Measurements from ENCODE around the gene NCKAP5. TPM values are rescaled to one million over a fixed set of nuclear protein-coding genes. Genes with fewer than 3 reads are reported as not detected.

NCKAP5 gene
- total and polyA plus RNA-seq, 2 of the 8 experiments (the other 6 are each of a cell fraction or from before 2014, with no cell fraction given), result 0.27 to 0.86 TPM

DNA sequence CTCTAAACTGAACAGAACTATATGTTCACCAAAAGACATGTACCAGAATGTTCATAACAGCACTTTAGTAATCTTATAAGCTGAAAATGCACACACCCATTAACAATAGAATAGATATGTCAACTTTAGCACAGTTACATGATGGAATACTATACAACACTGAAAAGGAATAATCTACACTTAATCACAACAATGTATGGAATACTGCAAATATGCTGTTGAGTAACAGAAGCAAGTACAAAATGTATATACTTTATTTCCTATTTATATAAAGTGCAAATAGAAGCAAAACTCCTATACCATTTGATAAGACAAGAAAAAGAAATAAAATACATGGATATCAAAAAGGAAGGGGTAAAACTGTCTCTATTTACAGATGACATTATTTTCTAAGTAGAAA, 352.8 kb downstream of the NCKAP5 start:
- ChIA-PET POLR2A (ENCODE audit: partially characterized antibody) (no interaction called here), CTCF (ENCODE audit: partially characterized antibody) (no interaction called here)
- FAIRE-seq (no peak), DNase-seq (ENCODE audit: low read depth in 1 of 2, low spot score in 2 of 2) (no peak)
- Histone ChIP-seq H4K5ac (ENCODE audit: insufficient read length, low read depth, low read length) (no peak overlapping the region), H3K14ac (ENCODE audit: insufficient read length) (no peak overlapping the region), H3K23me2 (ENCODE audit: low read depth, low read length) (no peaks in the 10 kb centered on the region), H2AFZ (ENCODE audit: low read length) (no peak overlapping the region), H3K56ac (replicated peaks; ENCODE audit: insufficient read length, low read depth, low read length) (no peak overlapping the region), H3K79me2 (ENCODE audit: control insufficient read depth in 1 of 2, insufficient read depth in 2 of 2, low read length in 2 of 2) (no peaks in the 10 kb centered on the region), H3K4me3 (ENCODE audit: extremely low read depth in 1 of 4, insufficient read depth in 2 of 4, low read depth in 3 of 4, low read length in 4 of 4) (no peak overlapping the region), H3K4me1 (replicated peaks in 1 of 4; ENCODE audit: control insufficient read depth in 3 of 4, insufficient read depth in 4 of 4, low read length in 3 of 4) (no peaks in the 10 kb centered on the region), H3K18ac (ENCODE audit: extremely low read depth, low read length) (no peak overlapping the region), H4K91ac (replicated peaks; ENCODE audit: insufficient read length, low read length) (no peak overlapping the region), H2BK120ac (replicated peaks; ENCODE audit: low read depth, low read length) (no peak overlapping the region), H4K8ac (ENCODE audit: extremely low read depth, insufficient read depth, low read length) (no peak overlapping the region), H2BK15ac (ENCODE audit: low read length) (no peak overlapping the region), H3K36me3 (ENCODE audit: control insufficient read depth in 2 of 4, insufficient read depth in 4 of 4, low read length in 3 of 4) (no peaks in the 10 kb centered on the region), H3K9ac (replicated peaks in 1 of 4; ENCODE audit: extremely low read depth in 1 of 4, low read depth in 3 of 4, low read length in 3 of 4) (no peak overlapping the region), H3K23ac (ENCODE audit: insufficient read length) (no peak overlapping the region), H2BK20ac (ENCODE audit: low read length) (no peak overlapping the region), H3K4me2 (ENCODE audit: insufficient read depth in 1 of 2, low read depth in 2 of 2, low read length in 2 of 2) (no peak overlapping the region), H2BK5ac (ENCODE audit: low read depth, low read length) (no peak overlapping the region), H4K20me1 (replicated peaks in 1 of 2; ENCODE audit: control insufficient read depth in 1 of 2, insufficient read depth in 2 of 2, low read length in 2 of 2) (no peaks in the 10 kb centered on the region), H2AK5ac (ENCODE audit: low read depth, low read length) (no peak overlapping the region), H3K79me1 (ENCODE audit: low read depth, low read length) (no peaks in the 10 kb centered on the region), H3K9me3 (ENCODE audit: insufficient read depth in 2 of 2, low read depth in 1 of 2, low read length in 1 of 2) (no peaks in the 10 kb centered on the region), H2BK12ac (ENCODE audit: low read depth, low read length) (no peak overlapping the region), H3K27ac (ENCODE audit: low read depth, low read length) (no peak overlapping the region), H3K4ac (replicated peaks; ENCODE audit: insufficient read length, low read depth, low read length) (no peak overlapping the region), H3K27me3 (replicated peaks in 1 of 4; ENCODE audit: control insufficient read depth in 3 of 4, extremely low read depth in 1 of 4, insufficient read depth in 3 of 4, low read length in 3 of 4) (no peaks in the 10 kb centered on the region)
- no peak for TF ChIP-seq TBP (IDR thresholded peaks at IDR 0.05; ENCODE audit: low read depth, low read length)
- TF ChIP-seq, protein P1, sequence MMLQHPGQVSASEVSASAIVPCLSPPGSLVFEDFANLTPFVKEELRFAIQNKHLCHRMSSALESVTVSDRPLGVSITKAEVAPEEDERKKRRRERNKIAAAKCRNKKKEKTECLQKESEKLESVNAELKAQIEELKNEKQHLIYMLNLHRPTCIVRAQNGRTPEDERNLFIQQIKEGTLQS (IDR thresholded peaks at IDR 0.05; ENCODE audit: insufficient read depth, low read depth, low read length), result no peak
- TF ChIP-seq SIX5 (IDR thresholded peaks at IDR 0.05; ENCODE audit: low read depth, low read length), result no peak
- no peak for TF ChIP-seq HDAC2 (IDR thresholded peaks at IDR 0.05; ENCODE audit: borderline replicate concordance in 1 of 2, low read depth in 2 of 2, low read length in 2 of 2)
- no peak for TF ChIP-seq NRF1 (IDR thresholded peaks at IDR 0.05; ENCODE audit: low read depth, low read length)
- no peak for TF ChIP-seq PHF8 (conservative IDR thresholded peaks at IDR 0.05; ENCODE audit: low read depth, low read length)
- TF ChIP-seq NANOG (IDR thresholded peaks at IDR 0.05; ENCODE audit: insufficient read depth, low read depth, low read length, poor library complexity, severe bottlenecking), result no peak
- no peak for TF ChIP-seq POLR2AphosphoS5 (IDR thresholded peaks at IDR 0.05; ENCODE audit: low read depth, low read length)
- TF ChIP-seq, protein P2, sequence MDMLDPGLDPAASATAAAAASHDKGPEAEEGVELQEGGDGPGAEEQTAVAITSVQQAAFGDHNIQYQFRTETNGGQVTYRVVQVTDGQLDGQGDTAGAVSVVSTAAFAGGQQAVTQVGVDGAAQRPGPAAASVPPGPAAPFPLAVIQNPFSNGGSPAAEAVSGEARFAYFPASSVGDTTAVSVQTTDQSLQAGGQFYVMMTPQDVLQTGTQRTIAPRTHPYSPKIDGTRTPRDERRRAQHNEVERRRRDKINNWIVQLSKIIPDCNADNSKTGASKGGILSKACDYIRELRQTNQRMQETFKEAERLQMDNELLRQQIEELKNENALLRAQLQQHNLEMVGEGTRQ (IDR thresholded peaks at IDR 0.05; ENCODE audit: low read length), result no peak
- TF ChIP-seq SP2 (IDR thresholded peaks at IDR 0.05; ENCODE audit: low read length), result no peak
- TF ChIP-seq TAF1 (IDR thresholded peaks at IDR 0.05; ENCODE audit: low read depth, low read length), result no peak
- no peak for TF ChIP-seq SIN3A (conservative IDR thresholded peaks at IDR 0.05 in 1 of 2, IDR thresholded peaks at IDR 0.05 in 1 of 2; ENCODE audit: low read depth in 1 of 2, low read length in 2 of 2)
- no peak for TF ChIP-seq YY1 (IDR thresholded peaks at IDR 0.05; ENCODE audit: low read depth, low read length)
